H9 (cell line): ENCODE measurements around the gene CHL1. TPM values are rescaled to one million over a fixed set of nuclear protein-coding genes. Genes with fewer than 3 reads are reported as not detected.

ENCODE experiments used
- DNase-seq: peaks from one replicate; pipeline ENCODE4 v3.0.0-alpha.2; 2017
- H2AFZ ChIP-seq: one replicate; pipeline ENCODE4 v1.6.1; 2013; ENCODE audit warnings: mild to moderate bottlenecking, low read length, control low read depth, moderate library complexity
- H2AK5ac ChIP-seq: 2 replicates; pipeline ENCODE4 v1.6.1; 2013; ENCODE audit warnings: low read length, control low read depth, mixed read lengths; ENCODE audit not compliant: insufficient read length
- H2BK120ac ChIP-seq: one replicate; pipeline ENCODE4 v1.6.1; 2013; ENCODE audit warnings: low read depth, mild to moderate bottlenecking, low read length, control low read depth, inconsistent platforms; ENCODE audit not compliant: poor library complexity, severe bottlenecking
- H2BK12ac ChIP-seq: 2 replicates; pipeline ENCODE4 v1.6.1; 2013; ENCODE audit warnings: low read length, control low read depth, mixed read lengths, low read depth; ENCODE audit not compliant: insufficient read length
- H2BK15ac ChIP-seq: 2 replicates; pipeline ENCODE4 v1.6.1; 2013; ENCODE audit warnings: low read depth, low read length, control low read depth
- H2BK20ac ChIP-seq: one replicate; pipeline ENCODE4 v1.6.1; 2013; ENCODE audit warnings: low read depth, mild to moderate bottlenecking, low read length, control low read depth, inconsistent platforms; ENCODE audit not compliant: poor library complexity, severe bottlenecking
- H2BK5ac ChIP-seq: 2 replicates; pipeline ENCODE4 v1.6.1; 2013; ENCODE audit warnings: low read length, control low read depth, mixed read lengths; ENCODE audit not compliant: insufficient read length
- H3K14ac ChIP-seq: 2 replicates; pipeline ENCODE4 v1.6.1; 2013; ENCODE audit warnings: low read length, control low read depth; ENCODE audit not compliant: insufficient read depth
- H3K18ac ChIP-seq: 2 replicates; pipeline ENCODE4 v1.6.1; 2013; ENCODE audit warnings: low read depth, mild to moderate bottlenecking, mixed read lengths, low read length, control low read depth; ENCODE audit not compliant: insufficient read length
- H3K23ac ChIP-seq: 2 replicates; pipeline ENCODE4 v1.6.1; 2013; ENCODE audit warnings: low read length, control low read depth, mixed read lengths, low read depth; ENCODE audit not compliant: insufficient read length
- H3K23me2 ChIP-seq: 2 replicates; pipeline ENCODE4 v1.6.1; 2013; ENCODE audit warnings: low read depth, mild to moderate bottlenecking, mixed read lengths, low read length, control low read depth; ENCODE audit not compliant: insufficient read length, poor library complexity, severe bottlenecking
- H3K27ac ChIP-seq: 2 replicates; pipeline ENCODE4 v1.5.1; 2013; ENCODE audit warnings: low read length, control low read depth, mixed read lengths, low read depth; ENCODE audit not compliant: insufficient read length
- H3K27me3 ChIP-seq: 2 replicates; pipeline ENCODE4 v1.6.1; 2013; ENCODE audit warnings: low read length, control low read depth, inconsistent platforms; ENCODE audit not compliant: insufficient read depth
- H3K4ac ChIP-seq: 2 replicates; pipeline ENCODE4 v1.6.1; 2013; ENCODE audit warnings: low read depth, mild to moderate bottlenecking, control low read depth, inconsistent platforms, low read length, moderate library complexity
- H3K4me1 ChIP-seq: 2 replicates; pipeline ENCODE4 v1.6.1; 2013; ENCODE audit warnings: low read length, control low read depth, inconsistent platforms; ENCODE audit not compliant: insufficient read depth
- H3K4me2 ChIP-seq: 2 replicates; pipeline ENCODE4 v1.6.1; 2013; ENCODE audit warnings: low read length, control low read depth, mixed read lengths; ENCODE audit not compliant: insufficient read length, insufficient read depth
- H3K56ac ChIP-seq: 2 replicates; pipeline ENCODE4 v1.6.1; 2013; ENCODE audit warnings: low read depth, mild to moderate bottlenecking, mixed read lengths, low read length, control low read depth; ENCODE audit not compliant: insufficient read length
- H3K79me1 ChIP-seq: 2 replicates; pipeline ENCODE4 v1.6.1; 2013; ENCODE audit warnings: low read depth, mild to moderate bottlenecking, moderate library complexity, low read length, control low read depth, inconsistent platforms; ENCODE audit not compliant: insufficient read depth, poor library complexity, severe bottlenecking
- H3K79me2 ChIP-seq: 2 replicates; pipeline ENCODE4 v1.6.1; 2013; ENCODE audit warnings: low read length, control low read depth, inconsistent platforms; ENCODE audit not compliant: insufficient read depth
- H3K9ac ChIP-seq: 2 replicates; pipeline ENCODE4 v1.6.1; 2013; ENCODE audit warnings: low read length, control low read depth, mixed read lengths; ENCODE audit not compliant: insufficient read length; ENCODE audit errors: extremely low read depth
- H3K9me3 ChIP-seq: one replicate; pipeline ENCODE4 v1.6.1; 2013; ENCODE audit warnings: low read depth, low read length, inconsistent platforms; ENCODE audit not compliant: control insufficient read depth
- H3T11ph ChIP-seq: one replicate; pipeline ENCODE4 v1.6.1; 2013; ENCODE audit warnings: mild to moderate bottlenecking, low read length, control low read depth, inconsistent platforms
- H4K20me1 ChIP-seq: one replicate; pipeline ENCODE4 v1.6.1; 2013; ENCODE audit not compliant: control insufficient read depth, insufficient read length, insufficient read depth
- H4K5ac ChIP-seq: 2 replicates; pipeline ENCODE4 v1.6.1; 2013; ENCODE audit warnings: low read depth, mild to moderate bottlenecking, mixed read lengths, low read length, control low read depth; ENCODE audit not compliant: insufficient read length
- H4K8ac ChIP-seq: replicated peaks from 2 replicates; pipeline ENCODE4 v1.6.1; 2013; ENCODE audit warnings: low read length, control low read depth, mixed read lengths, low read depth; ENCODE audit not compliant: insufficient read length
- H4K91ac ChIP-seq: 2 replicates; pipeline ENCODE4 v1.6.1; 2013; ENCODE audit warnings: low read depth, mild to moderate bottlenecking, moderate library complexity, mixed read lengths, low read length, control low read depth; ENCODE audit not compliant: insufficient read length
- H3K27ac Mint-ChIP-seq, 3 experiments: 2 replicates in 2 of 3; 3 replicates in 1 of 3; pipeline ENCODE4 v1.8.0; 2020 to 2021; ENCODE audit warnings: mixed read lengths in 3 of 3, mild to moderate bottlenecking in 1 of 3, moderate library complexity in 1 of 3
- H3K27me3 Mint-ChIP-seq: 2 replicates; pipeline ENCODE4 v1.8.0; 2021; ENCODE audit warnings: low read depth, mild to moderate bottlenecking, moderate library complexity, mixed read lengths
- H3K36me3 Mint-ChIP-seq, 3 experiments: 2 replicates in 2 of 3; 3 replicates in 1 of 3; pipeline ENCODE4 v1.8.0; 2020 to 2021; ENCODE audit warnings: low read depth in 3 of 3, mixed read lengths in 3 of 3; ENCODE audit not compliant: insufficient read depth in 1 of 3
- H3K4me1 Mint-ChIP-seq, 2 experiments: 2 replicates each; pipeline ENCODE4 v1.8.0; 2020; ENCODE audit warnings: mixed read lengths in 2 of 2
- H3K4me3 Mint-ChIP-seq, 2 experiments: 2 replicates in 1 of 2; 3 replicates in 1 of 2; pipeline ENCODE4 v1.8.0; 2020 to 2021; ENCODE audit warnings: mild to moderate bottlenecking in 2 of 2, mixed read lengths in 2 of 2, moderate library complexity in 1 of 2
- H3K9me3 Mint-ChIP-seq, 2 experiments: 2 replicates in 1 of 2; 3 replicates in 1 of 2; pipeline ENCODE4 v1.8.0; 2020; ENCODE audit warnings: mild to moderate bottlenecking in 2 of 2, mixed read lengths in 2 of 2, moderate library complexity in 1 of 2
- CTCF ChIP-seq: fragments of 200-600 bp; sonication (generic); conservative IDR thresholded peaks from 3 replicates; pipeline ENCODE4 v1.8.0; 2021; ENCODE audit warnings: antibody characterized with exemption, mild to moderate bottlenecking
- WGBS: extraction: QIAGEN DNeasy Blood & Tissue Kit; methylation state at CpG from one replicate; pipeline ENCODE4 v1.1.7; 2013; ENCODE audit warnings: missing lambda C conversion rate, low lambda C conversion rate, mixed read lengths; ENCODE audit not compliant: insufficient read length; ENCODE audit errors: extremely low coverage; 5-methylcytosine and 5-hydroxymethylcytosine counted together
- total RNA-seq: library from RNA; stranded (reverse); gene quantifications from 2 replicates; pipeline ENCODE4 v1.2.1, GENCODE V29; 2021

CHL1 gene
- total RNA-seq, 1 experiment from 2014 or later = not detected

DNA sequence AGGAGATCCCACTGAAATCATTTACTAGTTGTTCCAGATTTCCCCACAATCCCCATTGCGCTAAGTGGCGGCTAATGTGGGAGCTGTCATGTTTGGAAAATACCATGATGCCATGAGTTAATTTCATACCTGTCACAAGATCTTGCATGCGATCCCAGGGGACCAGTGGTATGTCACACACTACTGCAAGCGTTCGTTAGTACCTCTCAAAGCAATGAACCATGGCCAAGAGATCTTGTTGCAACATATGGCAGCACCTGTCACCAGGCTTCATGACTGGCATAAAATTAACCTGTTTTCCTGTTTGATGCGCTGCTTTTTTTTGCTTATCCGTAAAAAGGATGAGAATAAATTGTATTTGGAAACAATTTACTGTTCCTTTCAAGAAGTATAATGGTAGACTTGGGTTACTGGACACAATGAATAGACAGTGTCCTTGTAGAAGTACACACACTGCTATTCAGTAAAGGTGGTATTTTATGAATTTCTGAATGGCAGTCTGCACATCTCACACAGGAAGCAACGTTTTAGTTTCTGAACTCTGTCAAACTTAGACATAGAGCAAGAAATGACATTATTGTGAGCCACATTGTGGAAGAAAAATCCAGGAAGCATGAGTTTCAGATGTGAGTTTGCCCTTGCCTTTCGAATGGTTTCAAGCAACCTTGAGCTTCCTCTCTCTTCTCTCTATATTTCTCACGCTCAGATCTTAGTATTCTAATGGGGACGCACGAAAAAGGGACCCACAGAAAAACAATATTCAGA, 81.9 kb downstream of the CHL1 start:
- H3K4me3 Mint-ChIP-seq = no peak overlapping the region
- Histone ChIP-seq H2AK5ac (no peak overlapping the region), H3K4me2 (no peak overlapping the region), H3K56ac (no peak overlapping the region), H2AFZ (no peak overlapping the region), H2BK5ac (no peak overlapping the region), H4K91ac (no peak overlapping the region), H3K18ac (no peak overlapping the region), H3K79me2 (no peaks in the 10 kb centered on the region), H4K20me1 (no peaks in the 10 kb centered on the region), H4K5ac (no peak overlapping the region), H3K27me3 (no peaks in the 10 kb centered on the region), H3K9me3 (no peaks in the 10 kb centered on the region), H2BK12ac (no peak overlapping the region), H2BK20ac (no peak overlapping the region), H3K27ac (no peak overlapping the region), H4K8ac (no peak overlapping the region), H3K4ac (no peak overlapping the region), H2BK15ac (no peak overlapping the region), H3K4me1 (no peaks in the 10 kb centered on the region), H3K14ac (no peak overlapping the region), H3K79me1 (no peaks in the 10 kb centered on the region), H3K9ac (no peak overlapping the region), H2BK120ac (no peak overlapping the region), H3K23ac (no peak overlapping the region), H3K23me2 (no peaks in the 10 kb centered on the region), H3T11ph (no peak overlapping the region)
- no peaks in the 10 kb centered on the region for H3K4me1 Mint-ChIP-seq
- no CpG with 5 or more reads among the region's 12 CpGs for WGBS
- H3K27ac Mint-ChIP-seq = no peak overlapping the region
- no peak for DNase-seq
- no peak for TF ChIP-seq CTCF
- no peaks in the 10 kb centered on the region for H3K9me3 Mint-ChIP-seq
- H3K27me3 Mint-ChIP-seq = no peaks in the 10 kb centered on the region; the same call in 1 of the 2 replicates
- no peaks in the 10 kb centered on the region for H3K36me3 Mint-ChIP-seq
